ENCODE results near the gene CDK3. TPM values are rescaled to one million over a fixed set of nuclear protein-coding genes. Genes with fewer than 3 reads are reported as not detected.

CDK3 gene
- total RNA-seq, 1 experiment from 2014 or later = 11.7 TPM

DNA sequence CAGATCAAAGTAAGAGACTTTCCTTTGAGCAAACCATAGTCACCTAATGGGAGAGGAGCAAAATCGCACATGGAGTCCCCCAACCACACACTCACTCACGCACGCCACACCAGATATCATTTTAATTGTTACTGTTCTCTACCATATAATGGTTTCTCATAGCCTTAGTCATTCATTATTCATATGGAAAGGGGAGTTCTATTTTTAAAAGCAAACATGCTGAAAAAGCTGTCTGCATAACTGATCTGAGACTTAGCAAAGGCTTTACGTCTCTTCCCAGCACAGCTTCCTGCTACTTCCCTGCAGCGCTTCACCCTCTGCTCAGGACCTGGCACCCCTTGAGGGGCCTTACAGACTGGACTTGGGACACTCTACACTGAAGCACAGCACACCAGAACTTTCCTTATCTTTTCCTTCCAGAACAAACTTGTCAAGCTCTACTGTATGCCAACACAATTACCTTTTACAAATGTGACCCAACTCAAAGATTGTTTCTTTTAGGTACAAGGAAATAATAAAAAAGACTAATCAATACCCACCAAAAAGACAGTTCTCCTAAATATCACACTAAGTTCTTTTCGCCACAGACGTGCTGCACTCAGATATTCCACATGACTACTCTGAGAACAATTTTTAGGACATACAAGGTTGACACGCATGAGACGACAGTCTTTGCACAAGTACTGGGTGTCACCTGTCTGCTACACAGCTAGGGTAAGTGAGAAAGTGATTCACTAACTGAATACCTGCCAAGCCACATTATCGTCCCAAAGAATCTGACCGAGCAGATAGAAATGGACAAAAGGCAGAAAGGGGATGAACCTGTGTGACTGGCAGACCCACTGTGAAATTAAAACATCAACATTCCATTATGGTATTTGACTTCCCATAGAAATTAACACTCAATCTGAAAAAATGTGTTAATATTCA lies 50.1 kb downstream of the CDK3 start:
- Mint-ChIP-seq H3K27me3 (ENCODE audit: low read depth) (no peaks in the 10 kb centered on the region), H3K9me3 (no peaks in the 10 kb centered on the region), H3K36me3 (ENCODE audit: insufficient read depth in 1 of 3, low read depth in 3 of 3) (peaks cover 34 to 76% (median 70%) of the 10 kb centered on the region in 3 experiments; a peak in 6 of 7 replicates), H3K4me1 (peaks cover 3 to 15% of the 10 kb centered on the region in 2 experiments), H3K27ac (peak overlapping the region in 2 of 3 experiments; percentile 48 to 63; a peak in 3 of 7 replicates), H3K4me3 (no peak overlapping the region)
- no peaks in the 10 kb centered on the region for H3K4me1 ChIP-seq (ENCODE audit: insufficient read depth, low read length)
- H3K27ac ChIP-seq (ENCODE audit: insufficient read length, low read depth, low read length) = no peak overlapping the region
- no CpG with 5 or more reads among the region's 11 CpGs for WGBS (ENCODE audit: extremely low coverage, insufficient read length, low lambda C conversion rate)
- no peaks in the 10 kb centered on the region for H3K27me3 ChIP-seq (ENCODE audit: insufficient read depth, low read length)
- H2AK5ac ChIP-seq (ENCODE audit: insufficient read length, low read length) = no peak overlapping the region
- H4K20me1 ChIP-seq (ENCODE audit: control insufficient read depth, insufficient read depth, insufficient read length) = no peaks in the 10 kb centered on the region
- no peak overlapping the region for H3K14ac ChIP-seq (ENCODE audit: insufficient read depth, low read length)
- no peak overlapping the region for H2BK20ac ChIP-seq (ENCODE audit: low read depth, low read length, poor library complexity, severe bottlenecking)
- H4K91ac ChIP-seq (ENCODE audit: insufficient read length, low read depth, low read length) = no peak overlapping the region
- H2BK12ac ChIP-seq (ENCODE audit: insufficient read length, low read depth, low read length) = no peak overlapping the region
- H3K56ac ChIP-seq (ENCODE audit: insufficient read length, low read depth, low read length) = no peak overlapping the region
- no peak overlapping the region for H2BK5ac ChIP-seq (ENCODE audit: insufficient read length, low read length)
- H3K18ac ChIP-seq (ENCODE audit: insufficient read length, low read depth, low read length) = no peak overlapping the region
- H3K9ac ChIP-seq (ENCODE audit: extremely low read depth, insufficient read length, low read length) = no peak overlapping the region
- no peaks in the 10 kb centered on the region for H3K79me2 ChIP-seq (ENCODE audit: insufficient read depth, low read length)
- H4K5ac ChIP-seq (ENCODE audit: insufficient read length, low read depth, low read length) = no peak overlapping the region
- no peak overlapping the region for H3K4ac ChIP-seq (ENCODE audit: low read depth, low read length)
- H4K8ac ChIP-seq (replicated peaks; ENCODE audit: insufficient read length, low read depth, low read length) = no peak overlapping the region
- H3K79me1 ChIP-seq (ENCODE audit: insufficient read depth, low read depth, low read length, poor library complexity, severe bottlenecking) = no peaks in the 10 kb centered on the region
- DNase-seq = no peak
- H3T11ph ChIP-seq (ENCODE audit: low read length) = no peak overlapping the region
- H2BK15ac ChIP-seq (ENCODE audit: low read depth, low read length) = no peak overlapping the region
- H2AFZ ChIP-seq (ENCODE audit: low read length) = no peak overlapping the region
- H3K4me2 ChIP-seq (ENCODE audit: insufficient read depth, insufficient read length, low read length) = no peak overlapping the region
- no peaks in the 10 kb centered on the region for H3K9me3 ChIP-seq (ENCODE audit: control insufficient read depth, low read depth, low read length)
- H3K23ac ChIP-seq (ENCODE audit: insufficient read length, low read depth, low read length) = no peak overlapping the region
- H2BK120ac ChIP-seq (ENCODE audit: low read depth, low read length, poor library complexity, severe bottlenecking) = no peak overlapping the region
- TF ChIP-seq, protein P1, sequence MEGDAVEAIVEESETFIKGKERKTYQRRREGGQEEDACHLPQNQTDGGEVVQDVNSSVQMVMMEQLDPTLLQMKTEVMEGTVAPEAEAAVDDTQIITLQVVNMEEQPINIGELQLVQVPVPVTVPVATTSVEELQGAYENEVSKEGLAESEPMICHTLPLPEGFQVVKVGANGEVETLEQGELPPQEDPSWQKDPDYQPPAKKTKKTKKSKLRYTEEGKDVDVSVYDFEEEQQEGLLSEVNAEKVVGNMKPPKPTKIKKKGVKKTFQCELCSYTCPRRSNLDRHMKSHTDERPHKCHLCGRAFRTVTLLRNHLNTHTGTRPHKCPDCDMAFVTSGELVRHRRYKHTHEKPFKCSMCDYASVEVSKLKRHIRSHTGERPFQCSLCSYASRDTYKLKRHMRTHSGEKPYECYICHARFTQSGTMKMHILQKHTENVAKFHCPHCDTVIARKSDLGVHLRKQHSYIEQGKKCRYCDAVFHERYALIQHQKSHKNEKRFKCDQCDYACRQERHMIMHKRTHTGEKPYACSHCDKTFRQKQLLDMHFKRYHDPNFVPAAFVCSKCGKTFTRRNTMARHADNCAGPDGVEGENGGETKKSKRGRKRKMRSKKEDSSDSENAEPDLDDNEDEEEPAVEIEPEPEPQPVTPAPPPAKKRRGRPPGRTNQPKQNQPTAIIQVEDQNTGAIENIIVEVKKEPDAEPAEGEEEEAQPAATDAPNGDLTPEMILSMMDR (conservative IDR thresholded peaks at IDR 0.05) = no peak
- no peaks in the 10 kb centered on the region for H3K23me2 ChIP-seq (ENCODE audit: insufficient read length, low read depth, low read length, poor library complexity, severe bottlenecking)

Measured in H9 (cell line).